Suprapubic skin (tissue), 4 donors: ENCODE measurements around the gene FZD4. TPM values are rescaled to one million over a fixed set of nuclear protein-coding genes. Genes with fewer than 3 reads are reported as not detected.
A peak's percentile ranks its signal among the peaks of the same experiment; 100 is the strongest.
"Not testable (repeated sequence)": the region's sequence is repeated elsewhere in the genome, so short reads cannot be mapped to it uniquely, and the experiment has no call there.

Experiments used
- DNase-seq, 2 donors: peaks; one replicate each; pipeline ENCODE4 v3.0.0-alpha.2; 2019; ENCODE audit warnings: low spot score in 2 of 2
- H3K27ac ChIP-seq: fragments of 200-600 bp; sonication (generic); one replicate; pipeline ENCODE4 v1.5.1; 2019
- H3K27me3 ChIP-seq: fragments of 200-600 bp; sonication (generic); one replicate; pipeline ENCODE4 v1.5.1; 2019
- H3K36me3 ChIP-seq: fragments of 200-600 bp; sonication (generic); one replicate; pipeline ENCODE4 v1.5.1; 2019
- H3K4me1 ChIP-seq: fragments of 200-600 bp; sonication (generic); one replicate; pipeline ENCODE4 v1.5.1; 2019
- H3K4me3 ChIP-seq: fragments of 200-600 bp; sonication (generic); one replicate; pipeline ENCODE4 v1.5.1; 2019; ENCODE audit warnings: mild to moderate bottlenecking
- H3K9me3 ChIP-seq: fragments of 200-600 bp; sonication (generic); one replicate; pipeline ENCODE4 v1.5.1; 2019
- CTCF ChIP-seq, 2 donors: fragments of 200-600 bp in 1 of 2; fragments of 450-650 bp in 1 of 2; sonication (generic) in 1 of 2; IDR thresholded peaks; one replicate each; pipeline ENCODE4 v1.5.1; 2016 to 2019; ENCODE audit warnings: antibody characterized with exemption in 2 of 2, mild to moderate bottlenecking in 1 of 2, moderate library complexity in 1 of 2
- EP300 ChIP-seq: sonication (generic); formaldehyde crosslinking; IDR thresholded peaks from one replicate; pipeline ENCODE4 v1.6.1; 2017; ENCODE audit warnings: antibody characterized with exemption
- POLR2A ChIP-seq, 2 donors: fragments of 450-650 bp; IDR thresholded peaks; one replicate each; pipeline ENCODE4 v1.6.1; 2017; ENCODE audit warnings: antibody characterized with exemption in 2 of 2, mild to moderate bottlenecking in 2 of 2, moderate library complexity in 2 of 2
- POLR2AphosphoS5 ChIP-seq, 3 donors: sonication (generic); formaldehyde crosslinking; IDR thresholded peaks; one replicate each; pipeline ENCODE4 v1.6.1; 2017; ENCODE audit warnings: antibody characterized with exemption in 3 of 3
- WGBS: methylation state at CpG from one replicate; pipeline ENCODE4 v1.1.5; 2018; 5-methylcytosine and 5-hydroxymethylcytosine counted together
- total RNA-seq, 4 donors: library from RNA; depleted of rRNA; stranded (reverse); fragments of >200 nt; gene quantifications; one replicate each; pipeline ENCODE4 v1.1.0, GENCODE V29; 2016

The FZD4 gene
- 10 to 100 TPM in 3 of 4 donors, 1 to 10 TPM in 1; 9.1 to 25.2 (median 15.5) TPM for total RNA-seq

DNA sequence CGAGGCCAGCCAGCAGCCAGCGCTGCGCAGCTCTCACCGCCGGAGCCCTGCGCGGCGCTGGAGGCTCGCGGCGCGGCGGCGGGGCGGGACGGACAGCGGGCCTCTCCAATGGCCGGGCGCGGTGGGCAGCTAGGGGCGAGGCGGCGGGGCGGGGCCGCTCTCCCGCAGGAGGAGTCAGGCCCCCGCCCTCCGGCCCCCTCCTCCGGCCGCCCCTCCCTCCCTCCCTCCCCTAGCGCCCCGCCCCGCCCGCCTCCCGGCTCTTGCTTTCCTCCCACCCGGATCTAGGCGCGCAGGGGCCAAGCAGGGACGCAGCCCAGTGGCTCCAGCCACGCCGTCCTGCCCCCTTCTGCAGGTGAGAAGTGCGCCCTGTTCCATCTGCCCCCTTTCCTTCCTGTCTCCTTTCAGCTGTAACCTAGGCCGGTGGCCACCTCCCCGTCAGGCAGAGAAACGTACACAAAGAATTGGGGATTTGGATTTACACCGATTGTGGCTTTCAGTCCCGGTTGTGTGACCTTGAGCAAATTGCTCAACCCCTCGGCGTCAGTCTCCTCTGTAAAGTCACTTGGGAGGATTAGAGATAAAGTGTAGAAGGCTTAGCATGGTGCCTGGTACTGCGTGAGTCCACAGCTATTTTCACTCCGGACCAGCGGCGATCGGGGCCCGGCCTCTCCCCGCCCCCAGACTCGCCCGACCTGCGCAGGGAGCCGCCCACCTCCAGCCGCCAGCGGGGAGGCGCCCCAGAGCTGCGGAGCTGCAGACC lies at the start of gene FZD4:
Gene FZD4 (minus strand): TSS at position 35 of the 760 bp plus-strand sequence. CDS start 310 bp downstream, outside the sequence.
- H3K36me3 ChIP-seq: peaks cover 6% of the 10 kb centered on the region
- H3K4me3 ChIP-seq: peak within 1 kb of the TSS; percentile 68
- peaks cover 32% of the 10 kb centered on the region for H3K4me1 ChIP-seq
- peak within 1 kb of the TSS; percentile 92 for H3K27ac ChIP-seq
- TF ChIP-seq POLR2AphosphoS5 (IDR thresholded peaks at IDR 0.05) (no peak), EP300 (peak; percentile 27), CTCF (IDR thresholded peaks at IDR 0.05) (peak in 1 of 2 donors; percentile 23), POLR2A (IDR thresholded peaks at IDR 0.05) (no peak)
- peak; percentile 90 for DNase-seq
- H3K9me3 ChIP-seq: no peaks in the 10 kb centered on the region
- H3K27me3 ChIP-seq: no peaks in the 10 kb centered on the region
- WGBS: under 1% methylated on average over 21 of the region's 64 CpGs

DNA sequence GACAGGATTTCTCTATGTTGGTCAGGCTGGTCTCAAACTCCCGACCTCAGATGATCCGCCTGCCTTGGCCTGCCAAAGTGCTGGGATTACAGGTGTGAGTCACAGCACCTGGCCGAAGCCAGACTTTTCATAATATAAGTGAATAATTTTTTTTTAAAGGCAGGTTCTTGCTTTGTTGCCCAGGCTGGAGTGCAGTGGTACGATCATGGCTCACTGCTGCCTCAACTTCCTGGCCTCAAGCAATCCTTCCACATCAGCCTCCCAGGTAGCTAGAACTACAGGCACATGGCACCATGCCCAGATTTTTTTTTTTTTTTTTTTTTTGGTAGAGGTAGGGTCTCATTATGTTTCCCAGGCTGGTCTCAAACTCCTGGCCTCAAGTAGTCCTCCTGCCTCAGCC lies 49.1 kb upstream of the FZD4 start:
- not testable (repeated sequence) for DNase-seq

GRCh38 chr11:87002918-87003317 lies 47.7 kb upstream of the FZD4 start:
- H3K4me3 ChIP-seq: no peak overlapping the region
- DNase-seq: no peak
- 89% methylated on average over 1 of the region's 1 CpG for WGBS
- H3K27me3 ChIP-seq: no peaks in the 10 kb centered on the region
- peaks cover 3% of the 10 kb centered on the region for H3K4me1 ChIP-seq
- H3K36me3 ChIP-seq: no peaks in the 10 kb centered on the region
- no peak overlapping the region for H3K27ac ChIP-seq
- H3K9me3 ChIP-seq: no peaks in the 10 kb centered on the region
- TF ChIP-seq EP300 (no peak), POLR2AphosphoS5 (IDR thresholded peaks at IDR 0.05) (no peak), POLR2A (IDR thresholded peaks at IDR 0.05) (no peak), CTCF (IDR thresholded peaks at IDR 0.05) (no peak)

More for the DNA sequence above, 49.1 kb upstream of the FZD4 start:
- not testable (repeated sequence) for H3K4me3 ChIP-seq, H3K27me3 ChIP-seq, H3K36me3 ChIP-seq, H3K9me3 ChIP-seq, H3K27ac ChIP-seq, H3K4me1 ChIP-seq
- WGBS: 75% methylated on average over 4 of the region's 4 CpGs

DNA sequence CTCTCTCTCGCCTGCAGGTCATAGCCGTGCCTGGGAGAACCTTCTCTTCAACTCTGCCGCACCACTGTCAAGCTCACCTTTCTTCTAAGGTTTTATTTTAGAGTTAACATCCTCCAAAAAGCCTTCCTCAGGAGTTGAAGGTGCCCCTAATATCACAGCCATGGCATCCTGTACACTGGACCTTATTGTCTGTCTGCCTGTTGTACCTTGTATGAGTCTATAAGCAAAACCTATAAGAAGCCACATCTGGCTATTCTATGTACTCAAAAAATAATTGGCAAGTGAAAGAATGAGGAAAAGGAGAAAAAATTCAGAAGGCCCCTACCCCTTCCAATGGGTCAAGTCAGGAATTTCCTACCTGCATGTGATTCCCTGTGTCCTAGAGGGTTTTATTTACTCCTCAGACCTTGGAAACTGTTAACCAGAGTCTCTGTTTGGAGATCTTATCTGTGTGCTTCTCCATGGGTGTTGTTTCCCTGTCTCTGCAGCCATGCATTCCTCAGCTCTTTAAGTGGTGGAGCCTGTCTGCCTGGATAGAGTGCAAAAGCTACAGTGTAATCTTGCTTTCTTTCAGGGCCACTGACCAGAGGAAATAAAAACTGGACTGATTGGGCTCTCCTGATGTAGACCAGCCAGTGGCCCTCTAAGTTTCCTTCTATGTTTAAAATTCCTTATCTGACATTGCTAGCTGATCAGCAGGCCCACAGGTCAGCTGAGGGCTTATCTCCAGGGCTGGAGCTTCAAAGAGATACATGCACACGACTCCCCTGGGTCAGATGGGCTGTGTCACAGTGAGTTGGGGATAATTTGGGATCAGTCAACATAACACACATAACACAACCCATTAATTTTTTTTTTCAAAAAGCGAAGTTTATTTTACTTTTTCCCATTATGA lies 44.9 kb upstream of the FZD4 start:
- H3K9me3 ChIP-seq: no peaks in the 10 kb centered on the region
- H3K4me3 ChIP-seq: no peak overlapping the region
- no peaks in the 10 kb centered on the region for H3K27me3 ChIP-seq
- no peak for DNase-seq
- WGBS: 68% methylated on average over 5 of the region's 5 CpGs
- H3K36me3 ChIP-seq: no peaks in the 10 kb centered on the region
- peaks cover 3% of the 10 kb centered on the region for H3K4me1 ChIP-seq
- TF ChIP-seq POLR2AphosphoS5 (IDR thresholded peaks at IDR 0.05): no peak
- no peak for TF ChIP-seq EP300
- no peak for TF ChIP-seq POLR2A (IDR thresholded peaks at IDR 0.05)
- TF ChIP-seq CTCF (IDR thresholded peaks at IDR 0.05): no peak
- H3K27ac ChIP-seq: no peak overlapping the region

DNA sequence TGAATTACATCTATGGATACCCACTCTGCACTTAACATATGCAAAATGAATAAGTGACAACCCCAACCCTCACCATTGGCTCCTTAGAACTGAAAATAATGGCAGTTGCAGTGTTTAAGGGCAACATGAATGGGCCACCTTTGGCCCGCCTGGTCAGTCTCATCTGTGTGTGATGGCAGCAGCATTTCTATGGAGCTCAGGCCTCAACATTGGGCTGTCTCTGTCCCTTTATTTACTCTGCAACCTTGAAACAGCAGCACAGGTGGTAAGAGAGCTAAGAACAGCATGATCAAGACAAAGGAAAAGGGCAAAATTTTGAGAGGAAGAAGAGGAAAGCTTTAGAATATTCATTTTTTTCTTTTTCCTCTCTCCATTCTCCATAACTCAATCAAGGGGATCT lies 44.2 kb upstream of the FZD4 start:
- H3K9me3 ChIP-seq: no peaks in the 10 kb centered on the region
- peaks cover 3% of the 10 kb centered on the region for H3K4me1 ChIP-seq
- no peaks in the 10 kb centered on the region for H3K27me3 ChIP-seq
- H3K36me3 ChIP-seq: no peaks in the 10 kb centered on the region
- 90% methylated on average over 1 of the region's 1 CpG for WGBS
- H3K4me3 ChIP-seq: no peak overlapping the region
- TF ChIP-seq POLR2AphosphoS5 (IDR thresholded peaks at IDR 0.05) (no peak), POLR2A (IDR thresholded peaks at IDR 0.05) (no peak), EP300 (no peak), CTCF (IDR thresholded peaks at IDR 0.05) (no peak)
- H3K27ac ChIP-seq: no peak overlapping the region
- DNase-seq: no peak
